ENCODE data around the gene INSM1.

The INSM1 gene

DNA sequence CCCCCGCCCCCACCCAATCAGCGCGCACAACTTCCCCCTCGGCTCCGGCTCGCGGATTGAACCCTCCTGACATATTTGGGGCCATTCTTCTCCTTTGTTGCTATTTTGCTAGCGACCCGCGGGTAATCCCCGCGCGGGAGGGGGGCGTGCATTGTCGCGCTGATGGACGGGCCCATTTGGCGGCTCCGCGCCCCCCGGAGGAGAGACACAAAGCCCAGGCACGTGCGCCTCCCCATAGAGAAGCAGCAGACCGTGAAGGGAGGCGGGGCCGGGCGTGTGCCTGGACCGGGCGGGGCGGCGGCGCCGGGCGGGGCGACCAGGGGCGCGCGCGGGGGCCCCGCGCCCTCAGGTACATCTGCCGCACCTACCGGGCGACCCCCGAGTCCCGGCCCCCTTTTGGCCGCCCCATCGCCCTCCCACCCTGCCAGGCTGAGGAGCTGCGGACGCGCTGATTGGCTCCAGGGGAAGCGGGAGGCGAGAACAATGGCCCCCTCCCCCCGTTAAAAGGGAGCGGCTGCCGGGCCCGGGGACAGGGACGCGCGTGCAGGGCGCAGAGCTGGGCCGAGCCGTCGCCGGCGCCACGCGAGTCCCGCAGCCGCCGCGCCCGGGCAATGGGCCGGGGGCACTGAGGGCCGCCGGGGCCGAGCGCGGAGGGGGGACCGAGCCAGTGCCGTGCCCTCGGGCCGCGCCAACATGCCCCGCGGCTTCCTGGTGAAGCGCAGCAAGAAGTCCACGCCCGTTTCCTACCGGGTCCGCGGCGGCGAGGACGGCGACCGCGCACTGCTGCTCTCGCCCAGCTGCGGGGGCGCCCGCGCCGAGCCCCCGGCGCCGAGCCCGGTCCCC is at the start of gene INSM1:
INSM1 (plus strand) TSS at position 530 of the 843 bp plus-strand sequence; CDS start at position 694, 164 bp downstream.
- Histone ChIP-seq H3K4me3 (ENCODE audit: low read depth in 1 of 2, low read length in 2 of 2) (peak within 1 kb of the TSS; percentile 15 to 45), H3K36me3 (ENCODE audit: control insufficient read depth in 1 of 2, insufficient read depth in 2 of 2, low read length in 2 of 2) (no peaks in the 10 kb centered on the region), H3K27ac (ENCODE audit: low read depth, low read length) (no peak within 1 kb of the TSS), H3K4me1 (ENCODE audit: control insufficient read depth in 1 of 2, insufficient read depth in 2 of 2, low read length in 2 of 2) (peaks cover 7 to 16% of the 10 kb centered on the region in 2 donors), H3K9me3 (ENCODE audit: control insufficient read depth in 1 of 2, low read length in 2 of 2) (no peaks in the 10 kb centered on the region), H3K27me3 (ENCODE audit: control insufficient read depth in 1 of 2, insufficient read depth in 2 of 2, low read length in 2 of 2) (peaks cover 67 to 68% of the 10 kb centered on the region in 2 donors), H3K9ac (ENCODE audit: low read depth in 1 of 2, low read length in 2 of 2) (no peak within 1 kb of the TSS)

GRCh38 chr20:20318365-20319161 is 49.3 kb upstream of the INSM1 start:
- no peak overlapping the region for H3K4me3 ChIP-seq (ENCODE audit: low read depth in 1 of 2, low read length in 2 of 2)
- no peaks in the 10 kb centered on the region for H3K4me1 ChIP-seq (ENCODE audit: control insufficient read depth in 1 of 2, insufficient read depth in 2 of 2, low read length in 2 of 2)
- no peaks in the 10 kb centered on the region for H3K9me3 ChIP-seq (ENCODE audit: control insufficient read depth in 1 of 2, low read length in 2 of 2)
- H3K27ac ChIP-seq (ENCODE audit: low read depth, low read length) = no peak overlapping the region
- no peak overlapping the region for H3K9ac ChIP-seq (ENCODE audit: low read depth in 1 of 2, low read length in 2 of 2)
- H3K36me3 ChIP-seq (ENCODE audit: control insufficient read depth in 1 of 2, insufficient read depth in 2 of 2, low read length in 2 of 2) = no peaks in the 10 kb centered on the region
- H3K27me3 ChIP-seq (ENCODE audit: control insufficient read depth in 1 of 2, insufficient read depth in 2 of 2, low read length in 2 of 2) = no peaks in the 10 kb centered on the region

DNA sequence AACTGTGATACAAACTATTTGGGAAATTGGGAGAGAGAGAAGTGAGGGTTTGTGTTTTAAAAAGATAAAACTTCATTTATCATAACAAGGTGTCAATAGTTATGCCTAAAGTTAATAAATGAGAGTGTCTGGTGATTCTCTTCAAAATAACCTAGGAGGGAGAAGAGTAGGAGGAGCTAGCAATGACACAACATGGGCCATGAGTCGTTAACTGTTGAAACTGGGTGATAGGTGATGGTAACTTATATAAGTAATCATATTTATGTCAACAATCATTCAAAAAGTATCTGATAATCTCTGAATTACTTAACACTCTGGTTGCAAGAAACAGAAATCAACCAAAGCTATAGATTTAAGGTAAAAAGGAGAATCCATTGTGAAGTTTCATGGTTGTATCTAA is 46.8 kb upstream of the INSM1 start:
- no peak overlapping the region for H3K4me3 ChIP-seq (ENCODE audit: low read depth in 1 of 2, low read length in 2 of 2)
- H3K36me3 ChIP-seq (ENCODE audit: control insufficient read depth in 1 of 2, insufficient read depth in 2 of 2, low read length in 2 of 2) = no peaks in the 10 kb centered on the region
- no peaks in the 10 kb centered on the region for H3K27me3 ChIP-seq (ENCODE audit: control insufficient read depth in 1 of 2, insufficient read depth in 2 of 2, low read length in 2 of 2)
- H3K9ac ChIP-seq (ENCODE audit: low read depth in 1 of 2, low read length in 2 of 2) = no peak overlapping the region
- H3K27ac ChIP-seq (ENCODE audit: low read depth, low read length) = no peak overlapping the region
- no peaks in the 10 kb centered on the region for H3K4me1 ChIP-seq (ENCODE audit: control insufficient read depth in 1 of 2, insufficient read depth in 2 of 2, low read length in 2 of 2)
- no peaks in the 10 kb centered on the region for H3K9me3 ChIP-seq (ENCODE audit: control insufficient read depth in 1 of 2, low read length in 2 of 2)

DNA sequence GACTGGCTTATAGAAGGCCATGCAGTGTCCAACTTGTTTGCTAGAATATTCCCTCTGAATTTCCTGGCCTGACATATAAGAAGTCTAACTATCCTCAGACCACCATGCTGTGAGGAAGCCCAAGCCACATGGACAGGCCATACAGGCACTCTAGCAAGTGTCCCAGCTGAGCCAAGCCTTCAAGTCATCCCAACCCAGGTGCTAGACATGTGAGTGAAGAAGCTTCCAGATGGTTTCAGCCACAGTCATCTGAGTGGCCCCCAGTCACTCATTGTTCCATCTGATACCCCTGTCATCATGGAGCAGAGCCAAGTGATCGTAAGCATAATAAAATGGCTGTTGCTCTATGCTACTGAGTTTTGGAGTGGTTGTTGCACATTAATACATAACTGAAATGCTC is 46.0 kb upstream of the INSM1 start:
- Histone ChIP-seq H3K27ac (ENCODE audit: low read depth, low read length) (no peak overlapping the region), H3K27me3 (ENCODE audit: control insufficient read depth in 1 of 2, insufficient read depth in 2 of 2, low read length in 2 of 2) (no peaks in the 10 kb centered on the region), H3K36me3 (ENCODE audit: control insufficient read depth in 1 of 2, insufficient read depth in 2 of 2, low read length in 2 of 2) (no peaks in the 10 kb centered on the region), H3K9ac (ENCODE audit: low read depth in 1 of 2, low read length in 2 of 2) (no peak overlapping the region), H3K9me3 (ENCODE audit: control insufficient read depth in 1 of 2, low read length in 2 of 2) (no peaks in the 10 kb centered on the region), H3K4me1 (ENCODE audit: control insufficient read depth in 1 of 2, insufficient read depth in 2 of 2, low read length in 2 of 2) (no peaks in the 10 kb centered on the region), H3K4me3 (ENCODE audit: low read depth in 1 of 2, low read length in 2 of 2) (no peak overlapping the region)

DNA sequence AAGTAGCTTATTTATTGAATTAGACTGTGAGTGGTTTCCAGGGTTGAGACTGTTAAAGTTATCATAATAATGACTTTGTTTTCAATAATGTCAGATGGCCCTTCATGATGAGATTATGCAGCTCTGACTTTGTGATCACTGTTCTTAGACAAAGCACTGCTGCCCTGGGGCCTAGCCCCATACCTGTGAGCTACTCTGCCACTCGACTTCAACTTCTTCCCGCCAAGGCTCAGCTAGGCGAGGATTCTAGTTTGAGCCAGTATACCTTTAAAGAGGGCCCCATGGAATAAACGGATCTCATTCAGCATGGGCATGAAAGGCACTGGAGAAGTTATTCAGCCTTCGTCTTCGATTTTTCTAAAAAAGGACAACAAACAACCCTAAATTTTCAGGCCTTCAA is 45.0 kb upstream of the INSM1 start:
- H3K9me3 ChIP-seq (ENCODE audit: control insufficient read depth in 1 of 2, low read length in 2 of 2) = no peaks in the 10 kb centered on the region
- no peaks in the 10 kb centered on the region for H3K27me3 ChIP-seq (ENCODE audit: control insufficient read depth in 1 of 2, insufficient read depth in 2 of 2, low read length in 2 of 2)
- H3K9ac ChIP-seq (ENCODE audit: low read depth in 1 of 2, low read length in 2 of 2) = no peak overlapping the region
- H3K27ac ChIP-seq (ENCODE audit: low read depth, low read length) = no peak overlapping the region
- no peak overlapping the region for H3K4me3 ChIP-seq (ENCODE audit: low read depth in 1 of 2, low read length in 2 of 2)
- H3K4me1 ChIP-seq (ENCODE audit: control insufficient read depth in 1 of 2, insufficient read depth in 2 of 2, low read length in 2 of 2) = no peaks in the 10 kb centered on the region
- no peaks in the 10 kb centered on the region for H3K36me3 ChIP-seq (ENCODE audit: control insufficient read depth in 1 of 2, insufficient read depth in 2 of 2, low read length in 2 of 2)

GRCh38 chr20:20327746-20328145 is 40.2 kb upstream of the INSM1 start:
- Histone ChIP-seq H3K4me3 (ENCODE audit: low read depth in 1 of 2, low read length in 2 of 2) (no peak overlapping the region), H3K9ac (ENCODE audit: low read depth in 1 of 2, low read length in 2 of 2) (no peak overlapping the region), H3K36me3 (ENCODE audit: control insufficient read depth in 1 of 2, insufficient read depth in 2 of 2, low read length in 2 of 2) (no peaks in the 10 kb centered on the region), H3K27ac (ENCODE audit: low read depth, low read length) (no peak overlapping the region), H3K9me3 (ENCODE audit: control insufficient read depth in 1 of 2, low read length in 2 of 2) (no peaks in the 10 kb centered on the region), H3K27me3 (ENCODE audit: control insufficient read depth in 1 of 2, insufficient read depth in 2 of 2, low read length in 2 of 2) (no peaks in the 10 kb centered on the region), H3K4me1 (ENCODE audit: control insufficient read depth in 1 of 2, insufficient read depth in 2 of 2, low read length in 2 of 2) (no peaks in the 10 kb centered on the region)

GRCh38 chr20:20329564-20329963 is 38.3 kb upstream of the INSM1 start:
- H3K27me3 ChIP-seq (ENCODE audit: control insufficient read depth in 1 of 2, insufficient read depth in 2 of 2, low read length in 2 of 2) = no peaks in the 10 kb centered on the region
- H3K27ac ChIP-seq (ENCODE audit: low read depth, low read length) = no peak overlapping the region
- H3K9me3 ChIP-seq (ENCODE audit: control insufficient read depth in 1 of 2, low read length in 2 of 2) = no peaks in the 10 kb centered on the region
- H3K9ac ChIP-seq (ENCODE audit: low read depth in 1 of 2, low read length in 2 of 2) = no peak overlapping the region
- H3K36me3 ChIP-seq (ENCODE audit: control insufficient read depth in 1 of 2, insufficient read depth in 2 of 2, low read length in 2 of 2) = no peaks in the 10 kb centered on the region
- no peaks in the 10 kb centered on the region for H3K4me1 ChIP-seq (ENCODE audit: control insufficient read depth in 1 of 2, insufficient read depth in 2 of 2, low read length in 2 of 2)
- H3K4me3 ChIP-seq (ENCODE audit: low read depth in 1 of 2, low read length in 2 of 2) = no peak overlapping the region

GRCh38 chr20:20331156-20331555 is 36.7 kb upstream of the INSM1 start:
- no peak overlapping the region for H3K4me3 ChIP-seq (ENCODE audit: low read depth in 1 of 2, low read length in 2 of 2)
- no peak overlapping the region for H3K9ac ChIP-seq (ENCODE audit: low read depth in 1 of 2, low read length in 2 of 2)
- H3K27ac ChIP-seq (ENCODE audit: low read depth, low read length) = no peak overlapping the region

DNA sequence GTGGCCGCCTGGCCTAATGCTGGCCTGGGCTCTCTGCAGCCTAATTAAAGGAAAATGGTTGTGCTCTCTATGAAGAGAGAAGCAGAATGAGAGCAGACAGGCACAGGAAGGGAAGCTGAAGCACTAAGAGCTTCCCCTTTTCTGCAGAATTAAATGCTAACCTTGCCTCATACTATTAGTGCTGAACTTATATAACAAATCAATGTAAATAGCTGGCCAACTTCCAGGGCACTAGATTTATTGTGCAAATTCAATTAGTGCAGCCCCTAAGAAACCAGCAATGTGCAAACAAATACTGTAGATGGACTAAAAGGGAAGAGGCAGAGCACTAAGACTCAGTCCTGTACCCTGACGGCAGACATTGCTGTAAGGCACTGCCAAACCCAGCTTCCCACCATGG is 36.1 kb upstream of the INSM1 start:
- Histone ChIP-seq H3K4me3 (ENCODE audit: low read depth in 1 of 2, low read length in 2 of 2) (no peak overlapping the region), H3K27me3 (ENCODE audit: control insufficient read depth in 1 of 2, insufficient read depth in 2 of 2, low read length in 2 of 2) (no peaks in the 10 kb centered on the region), H3K9me3 (ENCODE audit: control insufficient read depth in 1 of 2, low read length in 2 of 2) (no peaks in the 10 kb centered on the region), H3K9ac (ENCODE audit: low read depth in 1 of 2, low read length in 2 of 2) (no peak overlapping the region), H3K36me3 (ENCODE audit: control insufficient read depth in 1 of 2, insufficient read depth in 2 of 2, low read length in 2 of 2) (no peaks in the 10 kb centered on the region), H3K4me1 (ENCODE audit: control insufficient read depth in 1 of 2, insufficient read depth in 2 of 2, low read length in 2 of 2) (no peaks in the 10 kb centered on the region), H3K27ac (ENCODE audit: low read depth, low read length) (no peak overlapping the region)

More at GRCh38 chr20:20331156-20331555, 36.7 kb upstream of the INSM1 start:
- no peaks in the 10 kb centered on the region for H3K4me1 ChIP-seq (ENCODE audit: control insufficient read depth in 1 of 2, insufficient read depth in 2 of 2, low read length in 2 of 2)
- no peaks in the 10 kb centered on the region for H3K9me3 ChIP-seq (ENCODE audit: control insufficient read depth in 1 of 2, low read length in 2 of 2)
- no peaks in the 10 kb centered on the region for H3K27me3 ChIP-seq (ENCODE audit: control insufficient read depth in 1 of 2, insufficient read depth in 2 of 2, low read length in 2 of 2)
- H3K36me3 ChIP-seq (ENCODE audit: control insufficient read depth in 1 of 2, insufficient read depth in 2 of 2, low read length in 2 of 2) = no peaks in the 10 kb centered on the region

- Histone ChIP-seq H3K9me3 (ENCODE audit: control insufficient read depth in 1 of 2, low read length in 2 of 2) (no peaks in the 10 kb centered on the region), H3K4me1 (ENCODE audit: control insufficient read depth in 1 of 2, insufficient read depth in 2 of 2, low read length in 2 of 2) (no peaks in the 10 kb centered on the region), H3K4me3 (ENCODE audit: low read depth in 1 of 2, low read length in 2 of 2) (no peak overlapping the region), H3K27ac (ENCODE audit: low read depth, low read length) (no peak overlapping the region), H3K9ac (ENCODE audit: low read depth in 1 of 2, low read length in 2 of 2) (no peak overlapping the region), H3K36me3 (ENCODE audit: control insufficient read depth in 1 of 2, insufficient read depth in 2 of 2, low read length in 2 of 2) (no peaks in the 10 kb centered on the region), H3K27me3 (ENCODE audit: control insufficient read depth in 1 of 2, insufficient read depth in 2 of 2, low read length in 2 of 2) (no peaks in the 10 kb centered on the region)
These were observed 34.0 kb upstream of the INSM1 start for GRCh38 chr20:20333866-20334265.

All from duodenal mucosa (tissue), 2 donors.